Hepatocyte (in vitro differentiated cells): ENCODE data around the gene RABGAP1. TPM values are rescaled to one million over a fixed set of nuclear protein-coding genes. Genes with fewer than 3 reads are reported as not detected.

Source experiments
- DNase-seq: peaks from one replicate; pipeline ENCODE4 v3.0.0-alpha.2; 2016; ENCODE audit warnings: low spot score
- H2AFZ ChIP-seq: fragments of 200-600 bp; sonication (generic); 2 replicates; pipeline ENCODE4 v1.6.0; 2016; ENCODE audit warnings: antibody characterized with exemption, mild to moderate bottlenecking
- H3K27ac ChIP-seq: fragments of 200-600 bp; sonication (generic); 2 replicates; pipeline ENCODE4 v1.5.1; 2016; ENCODE audit warnings: mild to moderate bottlenecking
- H3K27me3 ChIP-seq: fragments of 200-600 bp; sonication (generic); 2 replicates; pipeline ENCODE4 v1.6.1; 2016
- H3K36me3 ChIP-seq: fragments of 200-600 bp; sonication (generic); replicated peaks from 2 replicates; pipeline ENCODE4 v1.5.1; 2016; ENCODE audit warnings: low read depth; ENCODE audit not compliant: insufficient read depth
- H3K4me1 ChIP-seq: fragments of 200-600 bp; sonication (generic); 2 replicates; pipeline ENCODE4 v1.5.1; 2016; ENCODE audit warnings: mild to moderate bottlenecking, moderate library complexity; ENCODE audit not compliant: insufficient read depth
- H3K4me2 ChIP-seq: fragments of 200-600 bp; sonication (generic); 2 replicates; pipeline ENCODE4 v1.6.0; 2016
- H3K4me3 ChIP-seq: fragments of 200-600 bp; sonication (generic); 2 replicates; pipeline ENCODE4 v1.5.1; 2016; ENCODE audit warnings: mild to moderate bottlenecking
- H3K79me2 ChIP-seq: fragments of 200-600 bp; sonication (generic); 2 replicates; pipeline ENCODE4 v1.6.0; 2017; ENCODE audit warnings: mild to moderate bottlenecking
- H3K9me2 ChIP-seq: fragments of 200-600 bp; sonication (generic); replicated peaks from 2 replicates; pipeline ENCODE4 v1.6.0; 2017; ENCODE audit warnings: mild to moderate bottlenecking; ENCODE audit not compliant: insufficient read depth
- H3K9me3 ChIP-seq: fragments of 200-600 bp; sonication (generic); 2 replicates; pipeline ENCODE4 v1.5.1; 2016; ENCODE audit warnings: low read depth, mild to moderate bottlenecking
- H4K20me1 ChIP-seq: fragments of 200-600 bp; sonication (generic); 2 replicates; pipeline ENCODE4 v1.6.0; 2016; ENCODE audit warnings: mild to moderate bottlenecking; ENCODE audit not compliant: insufficient read depth, poor library complexity, severe bottlenecking
- EZH2 ChIP-seq: fragments of 200-600 bp; sonication (generic); IDR thresholded peaks from 2 replicates; pipeline ENCODE4 v1.6.1; 2016; ENCODE audit warnings: antibody characterized with exemption, mild to moderate bottlenecking, borderline replicate concordance
- EZH2phosphoT487 ChIP-seq: fragments of 200-600 bp; sonication (generic); IDR thresholded peaks from one replicate; pipeline ENCODE4 v1.6.1; 2018; ENCODE audit warnings: antibody characterized with exemption, mild to moderate bottlenecking, low read depth, moderate library complexity; ENCODE audit not compliant: unreplicated experiment, severe bottlenecking
- WGBS: methylation state at CpG from one replicate; pipeline ENCODE4 v1.1.6; 2016; ENCODE audit warnings: low lambda C conversion rate; ENCODE audit errors: missing lambda C conversion rate; 5-methylcytosine and 5-hydroxymethylcytosine counted together
- polyA plus RNA-seq: library from polyadenylated mRNA; unstranded; fragments of >200 nt; fragmentation: Nextera tagmentation; extraction: Ambion mirVana; gene quantifications from 2 replicates; pipeline ENCODE4 v1.2.1, GENCODE V29; 2016
- total RNA-seq: library from RNA; depleted of rRNA; stranded (reverse); fragments of >200 nt; gene quantifications from 2 replicates; pipeline ENCODE4 v1.2.3, GENCODE V29; 2014
- TF ChIP-seq, protein P1 (sequence below): fragments of 200-600 bp; sonication (generic); IDR thresholded peaks from 2 replicates; pipeline ENCODE4 v1.5.1; 2016; ENCODE audit warnings: antibody characterized with exemption, mild to moderate bottlenecking; ENCODE audit not compliant: poor library complexity

The RABGAP1 gene
- total and polyA plus RNA-seq, 2 experiments from 2014 or later, result 26.8 to 58.4 TPM

- peak within 1 kb of the TSS; percentile 81 for H2AFZ ChIP-seq
- peaks cover 93% of the 10 kb centered on the region for H3K79me2 ChIP-seq
- no peaks in the 10 kb centered on the region for H3K36me3 ChIP-seq
- no peaks in the 10 kb centered on the region for H3K9me2 ChIP-seq
- H3K4me2 ChIP-seq, result peak within 1 kb of the TSS; percentile 86
- peak within 1 kb of the TSS; percentile 88 for H3K4me3 ChIP-seq
- no peak for TF ChIP-seq EZH2
- TF ChIP-seq EZH2phosphoT487, result no peak
- TF ChIP-seq, protein P1, sequence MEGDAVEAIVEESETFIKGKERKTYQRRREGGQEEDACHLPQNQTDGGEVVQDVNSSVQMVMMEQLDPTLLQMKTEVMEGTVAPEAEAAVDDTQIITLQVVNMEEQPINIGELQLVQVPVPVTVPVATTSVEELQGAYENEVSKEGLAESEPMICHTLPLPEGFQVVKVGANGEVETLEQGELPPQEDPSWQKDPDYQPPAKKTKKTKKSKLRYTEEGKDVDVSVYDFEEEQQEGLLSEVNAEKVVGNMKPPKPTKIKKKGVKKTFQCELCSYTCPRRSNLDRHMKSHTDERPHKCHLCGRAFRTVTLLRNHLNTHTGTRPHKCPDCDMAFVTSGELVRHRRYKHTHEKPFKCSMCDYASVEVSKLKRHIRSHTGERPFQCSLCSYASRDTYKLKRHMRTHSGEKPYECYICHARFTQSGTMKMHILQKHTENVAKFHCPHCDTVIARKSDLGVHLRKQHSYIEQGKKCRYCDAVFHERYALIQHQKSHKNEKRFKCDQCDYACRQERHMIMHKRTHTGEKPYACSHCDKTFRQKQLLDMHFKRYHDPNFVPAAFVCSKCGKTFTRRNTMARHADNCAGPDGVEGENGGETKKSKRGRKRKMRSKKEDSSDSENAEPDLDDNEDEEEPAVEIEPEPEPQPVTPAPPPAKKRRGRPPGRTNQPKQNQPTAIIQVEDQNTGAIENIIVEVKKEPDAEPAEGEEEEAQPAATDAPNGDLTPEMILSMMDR, result no peak
- H3K9me3 ChIP-seq, result no peaks in the 10 kb centered on the region
- 2% methylated on average over 39 of the region's 51 CpGs for WGBS
- peak within 1 kb of the TSS; percentile 91 for H3K27ac ChIP-seq
- no peaks in the 10 kb centered on the region for H3K27me3 ChIP-seq
- H4K20me1 ChIP-seq, result peaks cover 4% of the 10 kb centered on the region
- DNase-seq, result peak; percentile 96
- peaks cover 13% of the 10 kb centered on the region for H3K4me1 ChIP-seq
These were observed 9.3 kb upstream of the RABGAP1 start, which contains the start of gene ZBTB26 for GRCh38 chr9:122931226-122932121. Gene ZBTB26, minus strand, starts transcription at chr9:122931512. Its CDS starts 11,578 bp downstream, at chr9:122919934.

GRCh38 chr9:122936464-122936863, 4.4 kb upstream of the RABGAP1 start:
- peaks cover 7% of the 10 kb centered on the region for H4K20me1 ChIP-seq
- H3K27me3 ChIP-seq, result no peaks in the 10 kb centered on the region
- peak overlapping the region; percentile 48 for H3K27ac ChIP-seq
- no peaks in the 10 kb centered on the region for H3K9me3 ChIP-seq
- no peak overlapping the region for H2AFZ ChIP-seq
- no peak overlapping the region for H3K4me2 ChIP-seq
- TF ChIP-seq EZH2 (no peak), EZH2phosphoT487 (no peak)
- TF ChIP-seq, protein P1, result no peak
- H3K4me1 ChIP-seq, result peaks cover 11% of the 10 kb centered on the region
- no peak overlapping the region for H3K4me3 ChIP-seq
- no peaks in the 10 kb centered on the region for H3K9me2 ChIP-seq
- peak; percentile 23 for DNase-seq
- H3K79me2 ChIP-seq, result peaks cover 74% of the 10 kb centered on the region
- no peaks in the 10 kb centered on the region for H3K36me3 ChIP-seq
- WGBS, result 81% methylated on average over 5 of the region's 5 CpGs

DNA sequence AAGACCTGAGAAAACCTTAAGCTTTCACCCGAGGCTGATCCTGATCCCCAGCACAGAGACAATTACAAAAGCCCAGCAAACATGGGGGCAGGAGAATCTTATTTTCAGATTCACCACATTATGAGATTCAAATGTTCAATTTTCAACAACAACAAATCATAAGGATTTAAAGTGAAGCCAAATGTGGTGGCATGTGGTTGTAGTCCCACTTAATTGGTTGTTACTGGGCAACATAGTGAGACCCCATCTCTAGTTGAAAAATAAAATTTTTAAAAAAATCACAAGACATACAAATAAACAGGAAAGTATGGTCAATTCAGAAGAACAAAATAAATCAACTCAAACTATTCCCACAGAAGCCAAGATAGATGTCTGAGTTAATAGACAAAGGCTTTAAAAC, 3.9 kb upstream of the RABGAP1 start:
- WGBS, result 57% methylated on average over 1 of the region's 1 CpG
- Histone ChIP-seq H3K4me3 (no peak overlapping the region), H3K27ac (peak overlapping the region; percentile 48), H2AFZ (no peak overlapping the region), H3K9me2 (no peaks in the 10 kb centered on the region), H4K20me1 (peaks cover 11% of the 10 kb centered on the region), H3K9me3 (no peaks in the 10 kb centered on the region), H3K36me3 (no peaks in the 10 kb centered on the region), H3K27me3 (no peaks in the 10 kb centered on the region), H3K79me2 (peaks cover 78% of the 10 kb centered on the region), H3K4me1 (peaks cover 14% of the 10 kb centered on the region), H3K4me2 (no peak overlapping the region)
- DNase-seq, result no peak
- TF ChIP-seq EZH2, result no peak
- TF ChIP-seq EZH2phosphoT487, result no peak
- TF ChIP-seq, protein P1, result no peak
